ENCODE measurements around the gene LCN1.
A peak's percentile ranks its signal among the peaks of the same experiment; 100 is the strongest.

Gene LCN1

DNA sequence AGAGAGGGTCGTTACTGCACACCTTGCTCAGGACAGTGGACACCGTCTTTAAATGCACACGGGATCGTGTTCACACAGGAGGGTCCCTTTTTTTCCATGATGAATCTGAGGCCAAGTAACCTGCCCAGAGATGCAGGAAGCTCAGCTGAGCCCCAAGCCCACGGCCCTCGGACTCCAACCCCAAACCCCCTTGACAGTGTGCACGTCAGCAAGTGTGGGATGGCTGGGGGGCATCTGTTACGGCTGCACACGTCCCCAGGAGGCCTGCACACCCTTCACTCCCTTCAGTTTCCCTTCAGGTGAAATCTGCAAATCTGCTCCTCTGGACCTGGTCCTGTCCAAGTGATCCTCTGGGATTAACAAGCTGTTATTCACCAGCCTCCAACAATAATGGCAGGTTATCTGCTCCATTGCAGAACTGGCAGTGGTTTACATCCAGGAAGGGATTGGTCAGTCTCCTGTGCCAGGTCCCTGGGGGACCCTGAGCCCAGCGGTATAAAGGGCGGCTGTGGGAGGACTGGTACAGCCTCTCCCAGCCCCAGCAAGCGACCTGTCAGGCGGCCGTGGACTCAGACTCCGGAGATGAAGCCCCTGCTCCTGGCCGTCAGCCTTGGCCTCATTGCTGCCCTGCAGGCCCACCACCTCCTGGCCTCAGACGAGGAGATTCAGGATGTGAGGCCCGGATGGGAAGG, at the start of gene LCN1:
TSS of gene LCN1 (plus strand) at position 525 of the 692 bp plus-strand sequence. CDS start at position 583, 58 bp downstream.
- DNase-seq = no peak

DNA sequence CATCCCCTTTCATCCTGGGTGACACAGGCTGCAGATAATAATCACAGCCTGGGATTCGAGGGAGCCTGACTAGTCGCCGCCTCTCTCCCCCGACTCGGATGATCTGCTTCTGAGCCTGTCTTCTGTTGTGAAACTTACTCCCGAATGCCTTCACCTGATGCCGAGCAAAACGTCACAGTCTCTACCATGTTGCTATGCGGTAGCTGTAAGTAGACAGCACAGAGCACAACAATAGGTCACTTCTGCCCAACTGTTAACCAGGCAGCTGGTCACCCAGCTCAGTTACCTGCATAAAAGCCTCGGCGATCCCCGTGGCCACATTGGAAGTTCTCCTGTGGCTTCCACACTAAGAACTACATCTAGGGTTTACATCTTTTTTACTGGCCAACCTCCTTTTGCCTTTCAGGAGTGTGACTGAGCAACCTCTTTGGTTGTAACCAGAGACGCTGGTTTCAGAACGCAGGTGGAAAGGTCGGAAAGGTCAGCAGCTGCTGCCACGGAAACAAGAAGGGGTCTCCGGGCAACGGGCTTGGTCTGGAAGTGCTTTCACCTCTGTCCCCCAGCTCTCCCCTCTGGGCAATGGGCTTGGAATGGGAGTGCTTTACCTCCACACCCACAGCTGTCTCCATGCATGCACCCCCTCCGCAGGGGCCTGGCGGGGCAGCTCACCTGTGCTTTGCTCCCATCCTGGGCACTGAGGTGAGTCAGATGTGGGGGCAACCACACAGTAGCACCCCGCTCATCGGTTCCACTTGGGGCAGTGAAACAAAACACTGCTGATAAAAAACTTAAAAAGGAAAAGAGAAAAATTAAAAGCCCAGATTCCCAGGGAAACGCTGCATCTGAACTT, 49.2 kb upstream of the LCN1 start:
- DNase-seq = no peak

DNA sequence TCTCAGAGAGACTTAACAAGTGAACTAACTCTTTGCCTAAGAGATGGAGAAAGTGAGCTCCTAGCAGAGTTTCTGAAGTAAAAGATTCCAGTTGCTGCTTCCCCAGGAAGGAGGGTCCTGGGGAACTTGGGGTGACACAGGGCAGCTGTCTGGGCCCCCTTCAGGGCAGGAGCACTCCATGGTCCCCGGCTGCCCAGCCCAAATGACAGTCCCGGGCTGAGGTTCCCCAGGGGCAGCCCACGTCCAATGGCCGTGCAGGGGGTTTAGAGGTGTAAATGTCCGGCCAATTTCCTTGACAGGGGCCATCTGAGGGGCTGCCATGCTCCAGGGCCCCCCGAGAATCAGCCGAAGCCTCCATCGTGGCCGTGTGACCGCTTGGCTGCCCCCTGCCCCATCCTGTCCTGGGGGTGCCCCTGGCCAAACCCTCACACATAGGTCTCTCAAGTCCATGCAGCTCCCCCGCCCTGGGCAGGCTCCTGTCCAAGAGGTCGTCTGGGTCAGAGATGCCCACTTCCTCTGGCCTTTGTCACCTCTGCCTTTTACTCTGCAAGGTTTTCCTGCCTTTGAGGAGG, 47.2 kb upstream of the LCN1 start:
- DNase-seq = no peak

DNA sequence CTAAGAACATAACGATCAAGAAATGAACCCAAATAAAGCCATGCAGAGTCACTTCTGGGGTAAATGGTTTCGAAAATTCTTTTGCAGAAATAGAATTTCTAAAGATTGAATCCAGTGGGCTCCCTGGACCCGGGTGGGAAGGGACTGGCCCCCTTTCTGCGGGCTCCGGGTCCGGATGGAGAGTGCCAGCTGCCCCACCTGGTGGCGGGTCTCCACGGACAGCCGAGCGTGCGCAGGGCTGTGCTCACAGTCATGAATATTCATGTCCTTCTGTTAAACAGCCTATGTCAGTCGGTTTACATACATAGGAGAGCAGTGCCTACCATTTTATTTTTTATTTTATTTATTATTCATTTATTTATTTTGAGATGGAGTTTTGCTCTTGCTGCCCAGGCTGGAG, 46.3 kb upstream of the LCN1 start:
- DNase-seq = peak; percentile 37 to 45

DNA sequence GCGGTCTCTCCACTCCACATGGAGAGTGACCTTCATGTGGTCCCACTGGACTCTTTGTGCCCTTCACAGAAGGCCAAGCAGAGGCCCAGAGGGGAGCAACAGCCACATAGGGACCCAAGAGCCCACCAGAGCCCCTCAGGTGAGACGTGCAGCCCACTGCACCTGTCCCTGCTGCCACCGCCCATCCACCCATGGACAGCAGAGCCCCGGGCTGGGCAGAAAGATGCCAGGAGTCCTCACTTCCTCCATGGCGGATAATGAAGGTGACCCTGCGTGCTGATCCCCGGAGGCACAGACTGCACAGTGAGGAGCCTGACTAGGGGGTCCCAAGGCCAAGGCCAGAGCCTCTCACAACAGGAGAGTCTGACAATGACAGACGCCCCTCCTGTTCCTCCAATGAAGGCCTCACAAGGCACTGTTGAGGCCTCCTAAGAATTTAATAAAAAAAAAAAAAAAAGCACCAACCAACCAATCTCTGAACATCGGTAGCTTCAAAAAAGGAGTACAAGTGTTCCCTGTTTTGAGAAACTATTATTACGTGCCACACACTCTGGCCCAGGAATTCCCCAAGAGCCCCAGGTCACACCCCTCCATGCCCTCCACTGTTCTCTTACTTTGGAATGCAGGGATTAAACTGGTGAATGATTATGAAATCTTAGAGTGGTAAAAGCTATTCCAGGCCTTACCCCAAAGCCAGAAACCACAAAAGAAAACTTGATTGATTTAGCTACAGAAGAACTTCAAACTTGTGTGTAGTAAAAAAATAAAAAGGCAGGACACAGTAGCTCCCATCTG, 44.5 kb upstream of the LCN1 start:
- no peak for DNase-seq

DNA sequence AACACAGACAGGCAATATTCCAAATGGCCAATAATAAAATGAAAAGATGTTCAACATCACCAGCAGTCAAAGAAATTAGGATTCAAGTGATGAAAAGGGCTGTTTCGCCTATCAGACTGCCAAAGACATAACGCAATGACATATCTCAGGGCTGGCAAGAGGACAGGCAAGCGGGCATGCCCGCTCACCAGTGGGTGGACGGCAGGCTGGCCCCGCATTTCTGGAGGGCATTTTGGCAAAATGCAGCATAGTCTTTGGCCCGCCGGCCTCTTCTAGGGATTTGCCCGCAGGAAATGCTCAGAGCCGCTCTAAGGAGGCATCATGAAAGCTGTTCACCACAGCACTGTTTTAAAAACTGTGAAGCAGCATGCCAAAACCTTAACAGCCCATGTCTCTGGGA, 43.0 kb upstream of the LCN1 start:
- DNase-seq = no peak

DNA sequence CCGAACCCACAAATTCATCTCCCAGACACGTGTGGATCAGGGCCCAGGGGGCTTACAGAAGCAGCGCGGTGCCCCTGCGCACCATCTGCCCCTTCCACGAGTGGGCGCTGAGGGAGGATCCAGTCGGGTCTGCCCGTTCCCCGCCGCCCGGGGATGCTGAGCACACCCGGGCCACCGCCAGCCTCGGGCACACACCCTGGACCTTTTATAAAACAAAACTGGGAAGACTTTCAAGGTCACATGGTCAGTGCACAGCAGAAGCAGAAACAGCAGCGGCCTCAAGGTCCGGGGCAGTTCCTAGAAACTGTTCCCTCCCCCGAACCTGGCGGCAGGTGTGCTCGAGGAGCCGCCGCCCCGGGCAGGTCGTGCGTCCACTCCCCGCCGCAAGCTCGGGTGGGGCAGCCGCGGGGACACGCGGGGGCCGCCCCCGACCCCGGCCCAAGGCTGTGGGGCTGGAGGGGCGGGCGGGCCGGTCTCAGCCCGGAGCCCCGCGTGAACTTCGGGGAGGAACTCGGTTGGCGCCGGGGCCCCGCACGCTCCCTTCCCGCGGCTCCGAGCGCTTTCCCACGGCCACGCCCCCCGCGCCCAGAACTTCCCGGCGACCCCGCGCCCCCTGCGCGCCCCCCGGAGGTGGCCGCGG, 42.3 kb upstream of the LCN1 start:
- DNase-seq = no peak

DNA sequence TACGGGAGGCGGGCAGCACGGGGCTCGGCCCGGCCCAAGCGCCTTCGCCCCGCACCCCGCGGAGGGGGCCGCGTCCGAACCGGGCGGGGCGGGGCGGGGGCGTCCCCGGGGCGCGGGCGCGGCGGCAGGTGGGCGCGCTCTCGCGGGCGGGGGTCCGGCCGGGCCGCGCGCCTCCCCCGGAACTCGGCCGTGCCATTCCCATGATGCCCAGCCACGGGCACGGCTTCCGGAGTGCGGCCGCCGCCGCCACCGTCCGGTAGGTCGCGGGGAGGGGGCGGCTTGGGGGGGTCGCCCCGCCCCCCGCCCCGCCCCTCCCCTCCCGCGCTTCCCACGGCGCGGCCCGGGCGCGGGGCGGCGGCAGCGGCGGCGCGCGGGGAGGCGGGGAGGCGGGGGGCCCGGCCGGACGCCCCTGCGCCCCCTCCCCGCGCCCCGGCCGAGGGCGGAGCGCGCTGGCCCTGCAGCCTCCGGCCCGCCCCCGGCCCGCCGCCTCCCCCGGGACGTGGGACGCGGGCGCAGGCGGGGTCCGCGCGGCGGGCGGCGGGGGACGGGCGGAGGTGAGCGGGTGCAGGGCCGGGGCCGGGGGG, 41.7 kb upstream of the LCN1 start, which contains the start of gene PPP1R26:
TSS of gene PPP1R26 (plus strand) at position 314 of the 584 bp plus-strand sequence. CDS start 4,729 bp downstream, outside the sequence.
- no peak for DNase-seq

DNA sequence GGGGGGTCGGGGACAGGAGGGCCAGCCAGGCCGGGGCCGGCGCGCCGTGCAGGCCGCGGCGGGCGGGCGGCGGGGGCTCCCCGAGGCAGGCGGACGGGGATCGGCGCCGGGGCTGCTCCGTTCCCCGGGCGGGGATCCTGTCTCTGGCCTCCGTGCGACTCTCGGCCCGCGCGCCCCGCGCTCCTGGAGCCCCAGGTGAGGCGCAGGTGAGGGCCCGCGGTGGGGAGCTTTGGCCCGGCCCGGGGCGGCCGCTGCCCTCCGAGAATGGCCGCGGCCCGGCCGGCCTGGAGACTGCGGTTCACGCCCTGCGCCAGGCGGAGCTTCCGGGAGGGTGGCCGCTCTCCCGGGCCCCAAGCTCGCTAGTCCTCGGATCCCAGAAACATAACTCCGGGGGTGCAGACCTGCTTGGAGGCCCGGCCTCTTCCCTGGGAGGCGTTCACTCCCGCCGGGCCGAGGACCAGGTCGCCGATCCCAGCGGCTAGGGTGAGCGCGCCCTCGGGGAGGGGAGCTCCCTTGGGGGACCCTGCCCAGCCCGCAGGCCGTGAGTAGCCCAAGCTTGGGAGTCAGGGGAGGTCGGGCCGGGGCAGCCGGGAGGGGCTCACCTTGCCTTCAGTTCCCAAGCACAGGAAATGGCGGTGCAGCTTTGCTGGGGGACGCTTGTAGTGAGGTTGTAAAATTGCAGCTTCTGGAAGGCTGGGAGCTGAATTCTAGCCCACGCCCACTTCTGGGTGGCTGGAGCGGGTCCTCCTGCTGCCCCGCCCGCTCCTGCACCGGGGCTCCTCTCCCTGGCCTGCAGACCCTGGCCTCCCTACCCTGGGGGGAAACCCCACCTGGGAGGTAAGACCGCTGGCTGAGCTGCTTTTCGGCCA, 40.9 kb upstream of the LCN1 start:
- DNase-seq = no peak

DNA sequence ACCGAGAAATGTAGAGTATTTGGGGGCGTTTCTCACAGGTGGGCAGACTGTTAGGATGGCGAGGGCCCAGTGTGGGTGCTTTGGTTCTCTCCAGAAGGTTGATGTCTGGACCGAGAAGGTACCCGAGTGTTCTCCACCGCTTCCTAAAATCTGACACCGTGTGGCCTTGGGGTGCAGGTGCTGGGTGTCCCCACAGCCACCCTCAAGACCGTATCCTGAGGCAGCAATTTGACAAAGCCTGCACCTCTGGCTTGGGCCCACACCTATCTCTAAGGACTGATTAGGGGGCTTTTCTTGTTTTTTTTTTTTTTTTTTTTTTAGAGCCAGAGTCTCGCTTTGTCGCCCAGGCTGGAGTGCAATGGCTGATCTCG, 40.3 kb upstream of the LCN1 start:
- no peak for DNase-seq

DNA sequence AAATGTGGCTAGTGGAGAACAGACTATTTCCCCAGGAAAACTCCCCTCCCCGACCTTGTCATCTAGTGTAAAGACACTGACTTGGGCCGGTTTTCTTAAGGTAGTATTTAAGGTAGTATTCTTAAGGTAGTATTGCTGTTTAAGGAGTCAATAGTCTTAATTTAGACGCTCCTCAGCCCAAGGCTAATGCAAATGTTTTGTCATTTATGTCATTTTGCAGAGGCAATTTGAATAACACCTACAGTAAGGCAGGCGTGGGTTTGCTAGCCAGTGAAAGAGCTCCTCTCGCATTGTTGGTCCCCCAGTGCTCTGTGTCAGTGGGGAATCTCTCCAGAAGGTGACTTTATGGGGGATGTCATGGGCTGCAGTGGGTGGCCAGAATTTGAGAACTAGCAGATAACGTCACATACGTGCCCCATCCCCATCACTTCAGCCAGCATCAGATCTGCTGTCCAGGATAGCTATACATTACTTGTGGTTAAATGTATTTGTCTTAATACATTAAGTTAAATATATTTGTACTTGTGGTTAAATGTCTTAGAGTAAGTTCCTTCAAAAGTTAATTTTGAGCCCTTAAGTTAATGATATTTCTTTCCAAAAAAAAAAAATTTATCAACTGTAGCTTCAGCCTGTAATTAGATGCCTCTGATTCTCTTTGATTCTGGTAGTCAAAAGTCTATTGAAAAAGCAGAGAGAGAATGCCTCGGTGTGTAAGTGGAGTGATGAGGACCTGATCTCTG, 39.1 kb upstream of the LCN1 start:
- DNase-seq = no peak

DNA sequence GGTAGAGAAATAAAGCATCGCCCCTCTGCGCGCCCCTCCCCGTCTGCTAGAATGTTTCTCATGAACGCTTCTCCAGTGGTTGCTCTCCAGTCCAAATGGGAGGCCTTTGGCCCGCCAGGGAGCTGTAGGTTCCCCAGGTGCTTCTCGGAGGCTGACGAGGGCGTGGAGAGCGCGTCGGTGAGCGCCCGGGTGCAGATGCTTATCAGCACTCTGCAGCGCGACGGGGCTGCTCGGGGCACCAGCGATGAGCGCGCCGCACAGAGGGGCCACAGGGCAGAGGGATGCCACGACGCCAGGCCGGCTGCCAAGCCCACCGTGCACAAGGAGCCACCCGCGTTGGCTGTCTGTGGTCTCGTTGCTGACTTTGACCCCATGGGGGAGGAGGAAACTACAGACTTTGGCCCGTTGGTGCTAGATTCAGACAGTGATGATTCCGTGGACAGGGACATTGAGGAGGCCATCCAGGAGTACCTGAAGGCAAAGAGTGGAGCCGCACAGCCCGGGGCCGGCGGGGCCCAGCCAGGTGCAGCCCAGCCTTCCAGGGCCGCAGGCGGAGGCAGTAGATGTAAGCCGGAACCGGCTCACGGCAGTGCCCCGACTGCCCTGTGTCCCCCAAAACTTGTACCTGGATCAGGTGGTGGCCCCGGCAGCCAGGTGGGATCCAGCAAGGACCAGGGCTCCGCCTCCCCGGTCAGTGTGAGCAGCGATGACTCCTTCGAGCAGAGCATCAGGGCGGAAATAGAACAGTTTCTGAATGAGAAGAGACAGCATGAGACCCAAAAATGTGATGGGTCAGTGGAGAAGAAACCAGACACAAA, 36.6 kb upstream of the LCN1 start:
- no peak for DNase-seq

DNA sequence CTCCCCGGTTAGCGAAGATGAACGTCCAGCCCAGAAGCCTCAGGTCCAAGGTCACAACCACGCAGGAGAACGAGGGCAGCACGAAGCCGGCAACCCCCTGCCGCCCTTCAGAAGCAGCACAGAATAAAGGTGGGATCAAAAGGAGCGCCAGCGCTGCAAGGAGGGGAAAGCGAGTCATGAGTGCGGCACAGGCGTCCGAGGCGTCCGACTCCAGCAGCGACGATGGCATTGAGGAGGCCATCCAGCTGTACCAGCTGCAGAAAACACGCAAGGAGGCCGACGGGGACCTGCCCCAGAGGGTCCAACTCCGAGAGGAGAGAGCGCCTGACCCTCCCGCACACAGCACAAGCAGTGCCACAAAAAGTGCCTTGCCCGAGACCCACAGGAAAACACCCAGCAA, 35.9 kb upstream of the LCN1 start:
- DNase-seq = no peak

DNA sequence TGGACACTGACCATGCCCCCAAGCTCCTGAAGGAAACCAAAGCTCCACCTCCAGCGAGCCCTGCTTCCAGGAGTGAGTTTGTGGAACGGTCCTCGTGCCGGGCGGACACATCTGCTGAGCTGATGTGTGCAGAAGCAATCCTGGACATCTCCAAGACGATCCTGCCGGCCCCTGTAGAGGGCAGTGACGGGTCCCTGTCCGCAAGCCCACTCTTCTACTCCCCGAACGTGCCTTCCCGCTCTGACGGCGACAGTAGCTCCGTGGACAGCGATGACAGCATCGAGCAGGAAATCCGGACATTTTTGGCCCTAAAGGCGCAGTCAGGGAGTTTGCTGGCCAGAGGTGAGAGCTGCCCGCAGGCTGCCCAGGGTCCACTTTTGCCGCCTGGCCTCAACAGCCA, 35.4 kb upstream of the LCN1 start:
- DNase-seq = no peak

DNA sequence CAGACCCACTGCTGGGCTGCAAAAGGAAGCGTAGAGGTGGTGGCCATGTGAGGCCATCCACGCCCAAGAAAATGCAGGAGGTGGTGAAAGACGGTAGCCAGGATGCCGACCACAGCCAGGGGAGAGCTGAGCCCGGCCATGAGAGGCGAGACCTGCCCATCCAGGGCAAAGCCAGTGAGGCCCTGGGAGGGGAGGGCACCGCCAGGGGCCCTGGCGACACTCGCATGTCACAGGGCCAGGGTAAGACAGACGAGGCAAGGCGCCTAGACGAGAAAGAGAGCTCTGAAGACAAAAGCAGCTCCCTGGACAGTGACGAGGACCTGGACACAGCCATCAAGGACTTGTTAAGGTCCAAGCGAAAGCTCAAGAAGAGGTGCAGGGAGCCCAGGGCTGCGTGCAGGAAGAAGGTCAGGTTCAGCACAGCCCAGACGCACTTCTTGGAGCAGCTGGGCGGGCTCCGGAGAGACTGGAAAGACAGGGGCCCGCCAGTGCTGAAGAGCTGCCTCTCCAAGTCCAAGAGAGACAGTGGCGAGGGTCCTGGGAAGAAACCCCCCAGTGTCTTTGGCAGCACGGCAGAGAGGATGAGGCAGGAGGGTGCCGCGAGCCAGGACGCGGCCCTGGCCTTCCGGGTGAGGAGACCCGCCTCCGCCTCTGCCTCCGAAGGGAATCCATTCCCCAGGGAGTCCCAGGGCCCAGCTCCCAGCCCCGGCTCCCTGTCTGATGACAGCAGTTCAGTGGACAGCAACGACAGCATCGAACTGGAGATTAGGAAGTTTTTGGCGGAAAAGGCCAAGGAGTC, 34.8 kb upstream of the LCN1 start:
- no peak for DNase-seq

DNA sequence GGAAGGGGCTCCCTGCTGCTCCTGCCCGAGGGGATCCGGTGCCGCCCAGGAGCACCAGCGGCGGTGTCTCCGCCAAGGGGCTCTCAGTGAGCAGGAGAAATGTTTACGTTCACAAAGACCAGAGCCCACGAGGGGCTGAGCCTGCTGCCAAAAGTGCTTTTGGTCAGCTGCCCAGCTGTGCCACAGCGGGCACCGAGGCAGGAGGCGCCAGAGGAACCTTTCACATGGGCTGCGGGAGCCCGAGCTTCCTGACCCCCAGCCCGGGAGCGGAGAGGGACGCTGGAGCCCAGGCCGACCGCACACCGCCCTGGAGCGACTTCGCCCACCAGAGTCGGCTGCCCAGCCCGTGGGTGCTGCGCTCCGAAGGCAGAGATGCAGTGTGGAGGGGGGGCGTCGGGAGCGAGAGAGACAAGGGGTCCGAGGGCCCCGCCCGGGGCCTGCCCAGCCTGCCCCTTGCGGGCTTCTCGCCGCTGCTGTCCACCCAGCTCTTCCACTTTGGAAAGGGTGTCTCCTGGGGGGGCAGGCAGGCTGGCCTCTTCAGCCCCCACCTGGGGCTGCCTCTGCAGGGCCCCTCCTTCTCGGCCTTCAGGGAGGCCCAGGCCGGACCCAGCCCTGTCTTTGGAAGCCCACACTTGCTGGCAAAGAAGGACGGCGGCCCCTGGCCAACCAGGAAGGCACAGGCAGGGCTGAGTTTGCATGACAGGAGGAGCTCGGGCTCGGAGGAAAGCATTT, 33.8 kb upstream of the LCN1 start:
- DNase-seq = no peak

DNA sequence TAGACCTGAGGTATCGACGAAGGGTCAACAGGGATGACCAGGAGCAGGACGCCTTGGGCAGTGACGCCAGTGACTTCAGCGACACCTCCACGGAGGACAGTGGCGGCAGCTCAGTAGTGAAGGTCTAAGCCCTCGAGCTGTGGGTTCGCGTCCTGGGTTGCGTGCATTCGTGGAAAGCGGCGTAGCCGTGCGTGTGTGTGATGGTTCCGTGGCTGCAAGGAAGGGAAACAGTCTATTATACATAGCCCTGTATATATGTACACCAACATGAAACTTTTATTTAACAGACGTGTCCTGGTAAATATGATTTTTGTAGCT, 33.3 kb upstream of the LCN1 start:
- no peak for DNase-seq

DNA sequence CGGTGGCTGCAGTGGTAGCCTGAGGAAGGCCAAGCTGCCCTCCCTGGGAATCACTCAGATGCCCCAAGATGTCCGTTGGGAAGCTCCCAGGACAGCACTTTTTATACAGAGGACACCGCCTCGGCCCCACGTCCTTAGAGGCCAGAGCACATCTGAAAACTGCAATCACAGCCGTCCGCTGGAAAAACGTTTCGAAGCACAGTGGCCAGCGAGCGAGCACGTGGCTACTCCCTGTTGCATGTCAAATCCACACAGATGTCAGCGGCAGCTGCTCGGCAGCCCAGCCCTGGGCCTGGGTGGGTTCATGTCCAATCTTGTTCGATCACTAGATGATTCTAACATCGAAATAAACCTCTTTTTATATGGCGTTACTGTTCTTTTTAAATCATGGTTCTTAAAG, 32.7 kb upstream of the LCN1 start:
- DNase-seq = no peak

All from activated CD4-positive, alpha-beta T cell treated with anti-CD3 and anti-CD28 coated beads, Interleukin-2, amount 50 U/mL, for 48 hours (primary cell).